K562 (cell line): ENCODE results near the gene DSE. TPM values are rescaled to one million over a fixed set of nuclear protein-coding genes. Genes with fewer than 3 reads are reported as not detected.

Source experiments
- CBFA2T3 ChIP-seq: fragments of 450-650 bp; IDR thresholded peaks from 2 replicates; pipeline ENCODE4 v1.6.1; 2017
- E4F1 ChIP-seq: fragments of 250-450 bp; sonication (Bioruptor Pico); IDR thresholded peaks from 2 replicates; pipeline ENCODE4 v1.5.0; 2021; ENCODE audit warnings: mild to moderate bottlenecking, borderline replicate concordance
- ELF1 ChIP-seq: fragments of 200-800 bp; sonication (Bioruptor generic); IDR thresholded peaks from 2 replicates; pipeline ENCODE4 v1.6.1; 2016; ENCODE audit warnings: missing genetic modification characterization, missing compliant biosample characterization
- GABPA ChIP-seq: fragments of 200-800 bp; sonication (Bioruptor generic); conservative IDR thresholded peaks from 2 replicates; pipeline ENCODE4 v1.6.1; 2016; ENCODE audit warnings: low read depth, missing genetic modification characterization, missing compliant biosample characterization
- KDM1A ChIP-seq, 2 experiments: fragments of 450-650 bp; IDR thresholded peaks; 2 replicates each; pipeline ENCODE4 v1.6.1; 2016; ENCODE audit warnings: mild to moderate bottlenecking in 2 of 2
- NFIC ChIP-seq: fragments of 450-650 bp; IDR thresholded peaks from 2 replicates; pipeline ENCODE4 v1.6.1; 2017; ENCODE audit warnings: mild to moderate bottlenecking, inconsistent platforms
- SP1 ChIP-seq: sonication (generic); formaldehyde crosslinking; IDR thresholded peaks from 2 replicates; pipeline ENCODE4 v1.8.1; 2022; ENCODE audit warnings: mild to moderate bottlenecking, missing genetic modification reagents
- SPI1 ChIP-seq: IDR thresholded peaks from 2 replicates; pipeline ENCODE4 v1.6.1; 2011; ENCODE audit warnings: low read depth, low read length, control low read depth, borderline replicate concordance
- XRCC4 ChIP-seq: IDR thresholded peaks from one replicate; pipeline ENCODE4 v1.6.1; 2011; ENCODE audit not compliant: insufficient read depth, insufficient read length; ENCODE audit errors: extremely low read depth
- ZBTB17 ChIP-seq: fragments of 450-650 bp; formaldehyde crosslinking; IDR thresholded peaks from 2 replicates; pipeline ENCODE4 v1.4.0; 2020; ENCODE audit warnings: mild to moderate bottlenecking
- ZBTB49 ChIP-seq: sonication (generic); formaldehyde crosslinking; IDR thresholded peaks from 2 replicates; pipeline ENCODE4 v1.8.0; 2022; ENCODE audit warnings: missing genetic modification reagents, mild to moderate bottlenecking, borderline replicate concordance
- ZNF699 ChIP-seq: fragments of 250-450 bp; sonication (Bioruptor Pico); IDR thresholded peaks from 2 replicates; pipeline ENCODE4 v1.8.0; 2021; ENCODE audit warnings: mild to moderate bottlenecking, moderate library complexity; ENCODE audit not compliant: insufficient replicate concordance
- polyA plus RNA-seq, 8 experiments: library from polyadenylated mRNA; depleted of rRNA in 4 of 8; stranded (reverse) in 5 of 8; unstranded in 3 of 8; fragments of >200 nt; fragmentation: Nextera tagmentation in 2 of 8; fragmentation: Illumina TruSeq in 1 of 8; extraction: Ambion mirVana in 2 of 8; extraction: Trizol in 1 of 8; gene quantifications; 2 replicates each; pipeline versions ENCODE4 v1.2.1 to v1.2.3, GENCODE V29; 2011 to 2014; ENCODE audit warnings: inconsistent platforms in 1 of 8, missing spikeins in 1 of 8
- total RNA-seq, 7 experiments: library from RNA; depleted of rRNA in 6 of 7; stranded (reverse); fragments of >200 nt in 6 of 7; fragmentation: Illumina TruSeq in 2 of 7; extraction: Trizol in 2 of 7; gene quantifications; 2 replicates each; pipeline versions ENCODE4 v1.2.1 to v1.2.3, GENCODE V29; 2011 to 2021; ENCODE audit warnings: low replicate concordance in 1 of 7

DSE gene
- total and polyA plus RNA-seq, 9 of the 15 experiments (the other 6 are each of a cell fraction or from before 2014, with no cell fraction given) = 0.49 to 1.7 (median 0.79) TPM

GRCh38 chr6:116450769-116451740, 80.3 kb downstream of the DSE start (continued):
- no peak for TF ChIP-seq ZBTB49
- no peak for TF ChIP-seq E4F1 (CRISPR knock-in tag)
- TF ChIP-seq XRCC4 = no peak
- TF ChIP-seq ZBTB17 (CRISPR knock-in tag) = peak; percentile 89
- no peak for TF ChIP-seq KDM1A (IDR thresholded peaks at IDR 0.05)
- no peak for TF ChIP-seq SP1 (CRISPR knock-in tag)
- peak; percentile 36; the same call in 1 of the 2 replicates for TF ChIP-seq ELF1
- TF ChIP-seq CBFA2T3 = peak; percentile 21; the same call in 1 of the 2 replicates
- TF ChIP-seq SPI1 = 0 out of 2 replicates have a peak, but pooled peaks have one; percentile 15
- no peak for TF ChIP-seq ZNF699 (CRISPR knock-in tag)
- 0 out of 2 replicates have a peak, but pooled peaks have one; percentile 29 for TF ChIP-seq NFIC
- TF ChIP-seq GABPA (tag) = 0 out of 2 replicates have a peak, but pooled peaks have one; percentile 22
